NB4 (cell line): Measurements from ENCODE around the gene TOGARAM2.

Source experiments
- MYC ChIP-seq: IDR thresholded peaks from 2 replicates; pipeline ENCODE4 v1.6.1; 2011; ENCODE audit warnings: low read depth, low read length
- POLR2A ChIP-seq: IDR thresholded peaks from 2 replicates; pipeline ENCODE4 v1.6.1; 2011; ENCODE audit warnings: mild to moderate bottlenecking; ENCODE audit not compliant: insufficient read length; ENCODE audit errors: extremely low read depth
- TF ChIP-seq, protein P1 (sequence below): IDR thresholded peaks from 2 replicates; pipeline ENCODE4 v1.6.1; 2011; ENCODE audit warnings: low read depth, low read length
- TF ChIP-seq, protein P2 (sequence below): IDR thresholded peaks from one replicate; pipeline ENCODE4 v1.5.1; 2012; ENCODE audit warnings: low read depth, low read length

DNA sequence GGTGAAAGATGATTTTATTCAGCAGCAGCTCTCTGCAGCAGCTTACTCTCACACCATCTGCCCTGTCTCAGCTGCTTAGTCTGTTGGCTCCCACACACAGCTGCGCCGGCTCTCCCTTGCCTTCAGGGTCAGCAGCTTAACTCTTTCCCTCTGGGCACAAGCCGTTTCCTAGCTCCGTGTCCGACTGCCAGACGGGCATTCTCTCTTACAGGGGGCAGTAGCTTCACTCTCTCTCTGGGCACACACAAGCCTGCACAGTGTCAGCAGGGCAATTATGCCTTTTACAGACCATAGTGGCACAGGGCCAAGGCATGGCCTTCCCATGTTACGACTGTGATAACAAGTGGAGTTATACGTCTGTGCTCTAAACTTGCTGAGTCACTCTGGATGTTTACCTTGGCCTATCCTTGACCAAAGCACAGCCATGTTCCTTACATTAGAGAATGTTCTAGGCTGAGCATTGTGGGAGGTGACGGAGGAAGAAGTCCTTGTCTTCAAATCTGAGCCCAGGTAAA, 61.5 kb downstream of the TOGARAM2 start:
- TF ChIP-seq, protein P1, sequence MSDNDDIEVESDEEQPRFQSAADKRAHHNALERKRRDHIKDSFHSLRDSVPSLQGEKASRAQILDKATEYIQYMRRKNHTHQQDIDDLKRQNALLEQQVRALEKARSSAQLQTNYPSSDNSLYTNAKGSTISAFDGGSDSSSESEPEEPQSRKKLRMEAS, result no peak
- TF ChIP-seq, protein P2, sequence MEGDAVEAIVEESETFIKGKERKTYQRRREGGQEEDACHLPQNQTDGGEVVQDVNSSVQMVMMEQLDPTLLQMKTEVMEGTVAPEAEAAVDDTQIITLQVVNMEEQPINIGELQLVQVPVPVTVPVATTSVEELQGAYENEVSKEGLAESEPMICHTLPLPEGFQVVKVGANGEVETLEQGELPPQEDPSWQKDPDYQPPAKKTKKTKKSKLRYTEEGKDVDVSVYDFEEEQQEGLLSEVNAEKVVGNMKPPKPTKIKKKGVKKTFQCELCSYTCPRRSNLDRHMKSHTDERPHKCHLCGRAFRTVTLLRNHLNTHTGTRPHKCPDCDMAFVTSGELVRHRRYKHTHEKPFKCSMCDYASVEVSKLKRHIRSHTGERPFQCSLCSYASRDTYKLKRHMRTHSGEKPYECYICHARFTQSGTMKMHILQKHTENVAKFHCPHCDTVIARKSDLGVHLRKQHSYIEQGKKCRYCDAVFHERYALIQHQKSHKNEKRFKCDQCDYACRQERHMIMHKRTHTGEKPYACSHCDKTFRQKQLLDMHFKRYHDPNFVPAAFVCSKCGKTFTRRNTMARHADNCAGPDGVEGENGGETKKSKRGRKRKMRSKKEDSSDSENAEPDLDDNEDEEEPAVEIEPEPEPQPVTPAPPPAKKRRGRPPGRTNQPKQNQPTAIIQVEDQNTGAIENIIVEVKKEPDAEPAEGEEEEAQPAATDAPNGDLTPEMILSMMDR, result no peak
- no peak for TF ChIP-seq POLR2A
- no peak for TF ChIP-seq MYC
